Iris pigment epithelial cell (primary cell): ENCODE data around the gene SPATC1L.

Experiments
- DNase-seq: peaks from one replicate; pipeline ENCODE4 v3.0.0-alpha.2; 2011; ENCODE audit warnings: low read depth

The SPATC1L gene

DNA sequence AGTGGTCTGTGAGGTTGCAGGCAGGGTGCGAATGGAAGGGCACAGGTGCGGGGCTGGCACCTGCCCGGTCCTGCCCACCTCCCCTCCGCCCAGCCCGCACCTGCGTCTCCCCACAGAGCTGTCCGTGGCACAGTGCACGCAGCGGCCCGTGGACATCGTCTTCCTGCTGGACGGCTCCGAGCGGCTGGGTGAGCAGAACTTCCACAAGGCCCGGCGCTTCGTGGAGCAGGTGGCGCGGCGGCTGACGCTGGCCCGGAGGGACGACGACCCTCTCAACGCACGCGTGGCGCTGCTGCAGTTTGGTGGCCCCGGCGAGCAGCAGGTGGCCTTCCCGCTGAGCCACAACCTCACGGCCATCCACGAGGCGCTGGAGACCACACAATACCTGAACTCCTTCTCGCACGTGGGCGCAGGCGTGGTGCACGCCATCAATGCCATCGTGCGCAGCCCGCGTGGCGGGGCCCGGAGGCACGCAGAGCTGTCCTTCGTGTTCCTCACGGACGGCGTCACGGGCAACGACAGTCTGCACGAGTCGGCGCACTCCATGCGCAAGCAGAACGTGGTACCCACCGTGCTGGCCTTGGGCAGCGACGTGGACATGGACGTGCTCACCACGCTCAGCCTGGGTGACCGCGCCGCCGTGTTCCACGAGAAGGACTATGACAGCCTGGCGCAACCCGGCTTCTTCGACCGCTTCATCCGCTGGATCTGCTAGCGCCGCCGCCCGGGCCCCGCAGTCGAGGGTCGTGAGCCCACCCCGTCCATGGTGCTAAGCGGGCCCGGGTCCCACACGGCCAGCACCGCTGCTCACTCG lies 52.2 kb downstream of the SPATC1L start:
- DNase-seq: no peak

DNA sequence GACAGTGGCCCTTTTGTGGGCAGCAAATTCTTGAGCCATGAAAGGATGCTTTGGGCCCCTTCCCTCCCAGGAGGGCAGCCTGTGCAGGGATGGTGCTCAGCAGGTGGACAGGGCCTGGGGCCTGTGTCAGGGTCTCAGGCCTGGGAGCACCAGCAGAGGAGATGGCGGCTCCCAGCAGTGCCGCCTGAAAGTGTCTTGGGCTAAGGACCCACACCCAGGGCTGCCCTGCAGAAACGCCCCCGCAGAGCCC lies 52.7 kb downstream of the SPATC1L start:
- DNase-seq: no peak

DNA sequence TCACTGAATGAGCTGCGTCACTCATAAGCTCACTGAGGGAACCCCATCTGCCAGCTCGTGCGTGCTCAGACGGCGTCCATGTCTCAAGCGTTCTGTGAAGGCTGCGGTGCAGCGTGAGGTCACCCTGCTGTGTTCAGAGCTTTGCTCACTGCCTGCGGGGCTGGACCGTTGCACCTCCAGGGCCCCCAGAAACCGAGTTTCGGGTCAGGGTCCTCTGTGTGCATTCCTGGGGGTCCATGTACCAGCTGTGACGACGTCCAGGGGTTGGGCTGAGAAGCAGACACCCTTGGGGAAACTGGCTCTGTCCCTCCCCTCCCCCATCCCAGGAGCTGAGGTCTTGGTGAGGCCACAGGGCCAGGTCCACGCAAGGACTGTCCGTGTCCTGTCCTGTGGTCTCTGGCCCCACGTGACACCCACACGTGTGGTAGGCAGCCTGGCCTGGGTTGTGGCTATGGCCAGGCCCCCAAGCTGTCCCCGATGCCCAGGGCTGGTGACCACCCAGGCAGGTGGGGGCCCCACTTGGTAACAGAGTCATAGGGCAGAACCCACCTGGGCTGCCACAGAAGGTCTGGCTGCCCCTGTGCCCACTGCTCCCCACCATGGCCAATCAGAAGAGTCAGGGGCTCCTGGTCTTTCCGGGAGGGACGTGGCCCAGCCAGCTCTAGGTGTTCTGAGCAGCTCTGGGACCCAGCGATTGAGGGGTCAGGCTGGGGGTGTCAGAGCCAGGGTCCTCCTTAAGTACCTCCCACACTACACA lies 53.2 kb downstream of the SPATC1L start:
- no peak for DNase-seq

DNA sequence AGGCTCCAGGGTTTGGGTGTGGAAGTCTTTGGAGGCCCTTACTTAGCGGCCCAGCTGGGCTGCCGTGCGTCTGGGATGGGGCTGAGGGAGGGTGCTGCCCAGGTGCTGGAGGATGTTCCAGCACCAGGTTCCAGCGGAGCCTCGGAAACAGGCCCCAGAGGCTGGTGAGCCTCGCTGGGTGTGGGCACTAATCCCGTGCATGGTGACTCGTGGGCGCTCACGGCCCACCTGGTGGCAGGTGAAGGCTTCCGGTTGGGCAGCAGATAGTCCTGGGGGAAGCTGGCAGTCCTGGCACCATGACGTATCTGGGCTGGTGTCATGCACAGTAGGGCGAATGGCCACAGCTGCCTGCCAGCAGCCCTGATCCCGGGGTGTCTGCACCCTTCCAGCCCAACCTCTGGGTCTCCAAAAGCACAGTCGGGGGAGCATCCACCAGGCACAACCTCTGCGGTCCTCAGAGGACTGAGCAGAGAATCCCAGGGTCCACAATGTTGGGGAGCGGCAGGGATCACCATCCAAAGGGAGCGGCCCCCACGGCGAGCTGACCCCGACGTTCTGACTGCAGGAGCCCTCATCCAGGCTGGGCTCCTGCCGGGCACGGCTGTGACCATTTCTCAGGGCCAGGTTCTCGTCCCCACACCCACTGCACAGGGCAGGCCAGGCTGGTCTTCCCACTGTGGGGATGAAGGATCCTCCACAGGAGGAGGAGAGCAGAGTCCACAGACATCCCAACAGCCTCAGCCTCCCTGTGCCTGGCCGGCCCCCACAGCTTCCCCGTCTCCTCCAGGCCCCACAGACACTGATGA lies 54.2 kb downstream of the SPATC1L start:
- DNase-seq: no peak

DNA sequence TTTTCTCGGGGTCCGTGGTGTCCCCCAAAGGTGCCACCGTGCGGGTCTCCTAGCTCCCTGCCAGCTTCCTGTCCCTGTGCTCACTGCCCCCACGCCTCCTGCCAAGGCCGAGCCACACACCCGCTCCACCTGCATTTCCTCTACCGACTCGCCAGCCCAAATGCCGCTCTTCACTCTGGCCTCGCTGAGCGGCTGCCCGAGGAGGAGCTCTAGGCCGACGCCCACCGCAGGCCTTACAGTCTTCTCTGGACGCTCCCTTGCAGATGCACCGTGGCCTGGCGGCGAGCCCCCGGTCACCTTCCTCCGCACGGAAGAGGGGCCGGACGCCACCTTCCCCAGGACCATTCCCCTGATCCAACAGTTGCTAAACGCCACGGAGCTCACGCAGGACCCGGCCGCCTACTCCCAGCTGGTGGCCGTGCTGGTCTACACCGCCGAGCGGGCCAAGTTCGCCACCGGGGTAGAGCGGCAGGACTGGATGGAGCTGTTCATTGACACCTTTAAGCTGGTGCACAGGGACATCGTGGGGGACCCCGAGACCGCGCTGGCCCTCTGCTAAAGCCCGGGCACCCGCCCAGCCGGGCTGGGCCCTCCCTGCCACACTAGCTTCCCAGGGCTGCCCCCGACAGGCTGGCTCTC lies 55.2 kb downstream of the SPATC1L start:
- no peak for DNase-seq

DNA sequence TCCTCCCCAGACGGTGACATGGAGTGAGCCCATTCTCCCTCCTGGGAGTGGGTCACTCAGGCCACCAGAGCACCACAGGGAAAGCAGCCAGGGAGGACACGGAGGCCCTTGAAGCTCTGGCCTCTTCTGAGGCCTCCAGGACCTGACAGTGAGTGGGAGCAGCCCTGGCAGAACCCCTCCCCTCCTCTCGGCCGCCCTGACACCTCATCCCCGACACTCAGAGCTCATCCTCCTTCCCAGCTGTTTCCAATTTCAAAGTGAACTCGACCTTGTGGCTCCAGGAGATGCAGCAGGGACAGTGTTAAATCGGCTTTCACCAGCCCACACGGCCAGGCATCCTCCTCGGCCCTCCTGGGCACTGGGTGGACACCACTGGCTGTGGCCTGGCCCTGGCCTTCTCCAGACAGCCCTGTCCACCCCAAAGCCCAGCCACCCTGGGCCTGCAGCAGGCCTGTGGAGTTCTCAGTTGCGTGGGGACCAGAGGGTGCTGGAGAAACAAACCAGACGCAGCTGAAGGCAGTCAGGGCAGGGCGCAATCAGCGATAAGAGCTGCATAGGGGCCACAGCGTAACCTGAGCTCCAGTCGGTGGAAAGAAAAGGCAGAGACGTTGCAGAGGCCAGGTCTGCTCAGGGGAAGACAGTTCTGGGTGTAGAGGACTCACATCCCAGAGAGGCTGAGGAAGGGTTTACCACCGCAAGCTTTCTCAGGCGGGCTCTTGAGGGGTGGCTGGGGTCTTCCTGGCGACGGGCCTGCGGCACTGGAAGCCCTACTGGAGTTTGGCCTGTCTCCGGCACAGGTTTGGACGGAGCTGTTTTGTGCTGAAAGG lies 55.9 kb downstream of the SPATC1L start:
- DNase-seq: no peak

DNA sequence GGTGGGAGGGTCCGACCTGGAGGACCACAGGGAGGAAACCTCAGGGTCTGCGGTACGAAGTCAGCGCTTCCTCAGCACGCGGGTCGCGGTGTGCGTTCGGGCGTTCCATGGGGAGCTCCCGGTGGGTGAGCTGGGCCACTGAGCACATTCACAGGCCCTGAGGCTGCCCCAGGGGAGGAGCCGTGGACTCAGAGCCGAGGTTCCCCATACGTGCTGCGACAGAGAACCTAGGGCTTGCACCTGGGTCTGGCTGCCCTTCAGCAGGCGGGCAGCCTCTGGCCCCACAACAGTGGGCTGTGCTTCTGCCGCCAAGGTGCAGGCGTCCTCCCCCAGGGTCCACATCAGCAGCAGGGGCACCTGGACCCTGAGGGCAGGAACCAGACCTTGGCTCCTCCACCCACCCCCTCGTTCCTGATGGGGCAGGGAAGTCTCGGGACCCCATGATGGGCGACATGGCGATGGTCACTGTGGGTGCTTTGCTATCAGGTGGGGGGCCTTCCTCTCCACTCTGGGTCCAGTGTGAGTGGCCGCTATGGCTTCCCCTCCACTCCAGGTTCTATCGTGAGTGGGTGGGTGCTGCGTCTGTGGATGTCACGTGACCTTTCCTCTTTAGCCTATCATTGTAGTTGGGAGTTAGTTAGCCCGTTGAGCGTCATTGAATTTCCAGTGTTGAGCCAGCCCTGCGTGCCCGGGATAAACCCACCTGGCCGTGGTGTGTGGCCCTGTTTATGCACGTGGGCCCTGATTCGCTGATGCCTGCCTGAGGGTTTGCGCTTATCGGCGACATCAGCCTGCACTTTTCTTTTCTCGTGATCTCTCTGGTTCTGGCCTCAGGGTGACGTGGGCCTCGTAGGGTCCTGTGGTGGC lies 56.8 kb downstream of the SPATC1L start:
- DNase-seq: no peak

DNA sequence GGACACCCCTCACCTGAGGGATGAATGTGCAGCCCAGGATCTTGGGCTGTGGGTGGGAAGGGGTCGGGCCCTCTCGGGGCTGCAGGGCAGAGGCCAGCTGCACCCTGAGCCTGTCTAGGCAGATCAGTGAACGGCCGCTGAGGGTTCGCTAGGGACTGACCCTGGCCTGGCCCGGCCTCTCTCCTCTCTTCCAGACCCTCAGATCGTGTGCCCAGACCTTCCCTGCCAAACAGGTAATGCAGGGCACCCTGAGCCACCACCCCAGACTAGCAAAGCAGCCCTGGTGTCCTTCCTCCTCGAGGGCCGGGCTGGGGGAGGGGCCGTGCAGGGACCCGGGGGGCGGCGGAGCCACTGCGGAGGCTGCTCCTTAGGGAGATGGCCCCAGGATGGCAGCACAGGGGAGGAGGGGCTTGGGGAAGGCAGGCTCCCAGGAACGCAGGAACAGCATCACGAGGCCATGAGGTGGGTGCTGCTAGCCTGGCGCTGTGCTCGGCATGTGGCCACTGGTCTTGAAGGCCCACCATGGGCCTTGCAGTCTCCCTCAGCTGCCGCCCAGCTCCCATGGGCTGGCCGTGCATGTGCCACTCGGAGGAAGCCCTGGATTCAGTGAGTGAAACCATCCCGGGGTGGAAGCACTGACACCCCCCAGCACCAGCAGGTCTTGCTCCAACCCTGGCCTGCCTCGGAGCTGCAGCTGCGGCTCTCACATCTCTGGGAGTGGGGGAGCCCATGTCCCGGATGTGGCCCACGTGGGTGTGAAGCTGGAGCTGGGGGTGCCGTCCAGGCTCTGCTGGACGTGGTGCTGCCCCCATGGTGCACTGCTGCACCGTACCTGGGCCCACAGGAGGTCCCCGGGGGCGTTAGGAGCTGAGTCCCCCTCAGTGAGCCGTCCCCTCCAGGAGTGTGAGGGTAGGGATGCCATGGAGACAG lies 57.7 kb downstream of the SPATC1L start:
- no peak for DNase-seq

DNA sequence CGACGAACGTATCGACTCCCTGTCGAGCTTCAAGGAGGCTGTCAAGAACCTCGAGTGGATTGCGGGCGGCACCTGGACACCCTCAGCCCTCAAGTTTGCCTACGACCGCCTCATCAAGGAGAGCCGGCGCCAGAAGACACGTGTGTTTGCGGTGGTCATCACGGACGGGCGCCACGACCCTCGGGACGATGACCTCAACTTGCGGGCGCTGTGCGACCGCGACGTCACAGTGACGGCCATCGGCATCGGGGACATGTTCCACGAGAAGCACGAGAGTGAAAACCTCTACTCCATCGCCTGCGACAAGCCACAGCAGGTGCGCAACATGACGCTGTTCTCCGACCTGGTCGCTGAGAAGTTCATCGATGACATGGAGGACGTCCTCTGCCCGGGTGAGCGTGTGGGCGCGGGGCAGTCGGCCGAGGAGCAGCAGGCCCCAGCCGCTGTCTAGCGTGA lies 58.4 kb downstream of the SPATC1L start:
- DNase-seq: no peak

DNA sequence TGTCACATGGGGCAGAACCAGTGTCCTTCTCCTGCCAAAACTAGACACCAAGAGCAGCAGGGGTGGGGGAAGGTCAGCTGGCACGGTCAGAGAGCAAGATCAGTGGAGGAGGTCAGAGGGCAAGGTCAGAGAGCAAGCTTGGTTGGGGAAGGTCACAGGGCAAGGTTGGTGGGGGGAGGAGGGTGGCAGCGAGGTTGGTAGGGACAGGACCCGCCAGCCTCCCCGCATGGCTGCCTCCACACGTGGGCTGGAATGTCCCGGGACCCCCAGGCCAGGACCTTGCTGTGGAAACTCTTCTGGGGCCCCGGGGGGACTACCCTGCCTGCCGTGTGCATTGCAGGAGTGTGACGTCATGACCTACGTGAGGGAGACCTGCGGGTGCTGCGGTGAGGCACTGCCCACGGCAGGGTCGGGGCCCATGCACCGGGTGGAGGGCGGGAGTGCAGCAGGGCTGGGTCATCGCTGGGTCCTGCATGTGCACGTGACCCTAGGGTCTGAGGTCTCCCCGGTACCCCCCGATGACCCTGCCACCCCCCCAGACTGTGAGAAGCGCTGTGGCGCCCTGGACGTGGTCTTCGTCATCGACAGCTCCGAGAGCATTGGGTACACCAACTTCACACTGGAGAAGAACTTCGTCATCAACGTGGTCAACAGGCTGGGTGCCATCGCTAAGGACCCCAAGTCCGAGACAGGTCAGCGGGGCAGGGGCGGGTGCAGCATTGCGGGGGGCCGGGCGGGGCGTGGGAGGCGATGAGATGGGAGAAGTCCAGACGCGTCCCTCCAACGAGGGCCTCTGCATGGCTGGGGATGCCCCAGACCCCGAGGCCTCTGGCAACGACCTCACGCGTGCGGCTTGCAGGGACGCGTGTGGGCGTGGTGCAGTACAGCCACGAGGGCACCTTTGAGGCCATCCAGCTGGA lies 59.1 kb downstream of the SPATC1L start:
- no peak for DNase-seq

DNA sequence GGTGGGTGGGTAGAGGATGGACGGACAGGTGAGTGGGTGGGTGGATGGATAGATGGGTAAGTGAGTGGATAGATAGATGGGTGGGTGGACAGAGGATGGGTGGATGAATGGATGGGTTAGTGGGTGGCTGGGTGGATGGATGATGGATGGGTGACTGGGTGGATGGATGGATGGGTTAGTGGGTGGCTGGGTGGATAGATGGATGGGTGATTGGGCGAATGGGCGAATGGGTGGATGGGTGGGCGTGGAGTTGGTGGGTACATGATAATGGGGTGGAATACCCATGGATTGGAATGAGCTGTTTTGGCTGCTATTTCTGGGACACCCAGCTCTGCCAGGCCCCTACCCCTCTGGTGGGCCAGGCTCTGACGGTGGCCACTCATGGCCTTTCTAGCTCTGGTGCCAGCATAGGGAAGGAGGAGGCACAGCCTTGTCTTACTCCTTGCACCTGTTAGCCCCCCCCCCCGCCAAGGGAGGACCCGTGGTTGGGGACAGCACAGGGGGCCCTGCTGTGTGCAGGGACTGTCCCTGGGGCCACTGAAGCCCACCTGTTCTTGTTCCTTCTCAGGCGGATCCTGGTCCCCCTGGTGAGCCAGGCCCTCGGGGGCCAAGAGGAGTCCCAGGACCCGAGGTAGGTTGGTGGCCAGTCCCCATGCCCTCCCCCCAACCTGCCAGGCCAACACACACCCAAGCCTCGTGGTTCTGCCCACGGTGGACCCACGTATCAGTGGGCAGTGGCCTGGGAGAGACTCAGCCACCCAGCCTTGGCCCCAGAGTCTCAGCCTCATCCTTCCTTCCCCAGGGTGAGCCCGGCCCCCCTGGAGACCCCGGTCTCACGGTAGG lies 60.0 kb downstream of the SPATC1L start:
- DNase-seq: no peak

DNA sequence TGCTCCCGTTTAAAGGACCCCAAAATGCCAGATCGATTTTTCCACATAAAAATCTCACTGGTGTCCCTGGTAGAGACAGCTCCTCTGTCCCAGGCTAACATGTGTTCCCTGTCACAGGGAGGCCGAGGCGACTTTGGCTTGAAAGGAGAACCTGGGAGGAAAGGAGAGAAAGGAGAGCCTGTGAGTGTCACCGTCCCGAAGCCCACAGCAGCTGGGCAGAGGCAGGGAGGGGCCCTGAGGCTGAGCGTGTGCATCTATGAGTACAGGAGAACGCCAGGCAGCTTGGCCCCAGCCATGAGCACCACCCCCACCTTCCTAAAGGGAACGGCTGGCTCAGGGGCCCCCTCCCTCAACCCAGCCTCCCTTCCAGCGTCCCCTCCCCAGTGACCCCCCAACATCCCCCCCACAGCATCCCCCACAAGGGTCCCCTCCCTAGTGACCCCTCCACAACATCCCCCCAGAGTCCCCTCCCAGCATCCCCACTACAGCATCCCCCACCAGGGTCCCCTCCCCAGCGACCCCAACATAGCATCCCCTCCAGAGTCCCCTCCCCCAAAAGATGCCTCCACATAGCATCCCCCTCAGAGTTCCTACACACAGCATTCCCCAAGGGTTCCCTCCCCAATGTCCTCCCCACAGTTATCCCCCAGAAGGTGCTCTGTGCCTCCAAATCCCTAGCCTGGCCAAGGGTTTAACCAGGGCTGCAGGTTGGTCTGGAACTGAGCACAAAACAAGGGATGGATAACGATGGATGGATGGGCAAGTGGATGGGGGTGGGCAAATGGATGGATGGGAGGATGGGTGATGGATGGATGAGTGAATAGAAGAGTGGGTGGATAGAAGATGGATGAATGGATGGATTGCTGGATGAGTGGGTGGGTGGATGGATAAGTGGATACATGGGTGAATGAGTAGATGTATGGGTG lies 61.2 kb downstream of the SPATC1L start:
- DNase-seq: no peak

DNA sequence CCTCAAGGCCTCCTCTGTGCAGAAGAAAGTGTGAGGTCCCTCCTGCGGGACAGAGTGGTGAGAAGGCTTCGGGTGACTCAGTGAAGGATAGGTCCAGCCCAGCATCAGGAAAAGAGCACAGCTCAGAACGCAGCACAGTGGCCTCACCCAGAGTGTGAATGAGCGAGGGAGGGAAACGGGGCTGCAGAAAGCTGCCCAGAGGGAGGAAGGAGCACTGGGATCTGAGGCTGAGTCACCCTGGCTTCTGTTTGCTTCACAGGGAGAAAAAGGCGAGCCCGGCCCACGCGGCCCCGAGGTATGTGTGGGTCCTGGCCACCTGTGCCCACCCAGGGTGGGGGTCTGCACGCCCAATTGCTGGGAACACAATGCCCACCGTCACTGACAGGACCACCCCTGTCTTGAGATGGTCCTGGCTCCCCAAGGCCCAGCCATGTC lies 62.0 kb downstream of the SPATC1L start:
- peak; percentile 80 for DNase-seq

DNA sequence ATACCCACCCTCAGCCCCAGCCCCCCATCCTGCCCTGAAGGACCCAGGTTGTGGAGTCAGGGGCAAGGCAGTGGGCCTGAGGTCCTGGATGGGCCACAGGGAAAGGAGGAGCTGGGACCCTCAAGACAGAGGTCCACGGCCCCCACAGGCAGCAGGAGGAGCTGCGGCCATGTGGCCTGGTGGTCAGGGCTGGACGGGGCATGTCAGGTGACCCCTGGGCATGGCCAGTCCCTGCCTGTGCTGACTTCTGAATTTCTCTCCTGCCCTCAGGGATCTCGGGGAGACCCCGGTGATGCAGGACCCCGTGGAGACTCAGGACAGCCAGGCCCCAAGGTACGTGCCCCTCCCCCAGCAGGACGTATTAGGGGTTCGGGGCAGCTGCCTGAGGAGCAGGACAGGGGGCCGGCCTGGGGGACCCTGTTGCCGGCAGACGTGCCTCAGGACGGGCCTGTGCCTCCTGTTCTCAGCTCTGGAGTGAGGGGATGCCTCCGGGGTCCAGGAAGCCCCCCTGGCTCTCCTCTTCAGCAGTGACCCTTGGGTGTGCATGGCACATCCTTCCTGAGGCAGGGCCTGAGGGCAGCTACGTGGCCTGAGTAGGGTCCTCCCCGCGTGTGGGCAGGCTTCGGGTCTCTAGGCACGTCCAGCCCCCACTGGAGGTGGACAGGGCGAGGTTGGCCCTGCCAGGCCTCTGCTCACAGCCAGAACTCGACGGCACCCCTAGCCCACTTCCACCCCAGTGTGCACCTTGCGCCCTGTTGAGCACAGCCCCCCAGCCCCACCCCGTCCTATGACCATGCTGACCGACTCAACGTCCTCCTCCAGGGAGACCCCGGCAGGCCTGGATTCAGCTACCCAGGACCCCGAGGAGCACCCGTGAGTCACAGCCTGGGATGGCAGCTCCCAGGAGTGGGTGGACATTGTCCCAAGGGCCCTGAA lies 62.7 kb downstream of the SPATC1L start:
- no peak for DNase-seq
